22Rv1 (cell line): Measurements from ENCODE around the gene CFAP47.

Experiments
- CTCF ChIP-seq: fragments of 450-650 bp; IDR thresholded peaks from 2 replicates; pipeline ENCODE4 v1.5.1; 2017; ENCODE audit warnings: mild to moderate bottlenecking
- ZFX ChIP-seq: fragments of 450-650 bp; IDR thresholded peaks from 2 replicates; pipeline ENCODE4 v1.6.1; 2017; ENCODE audit warnings: antibody characterized with exemption, borderline replicate concordance

- TF ChIP-seq CTCF (no peak), ZFX (no peak)
Observed at GRCh38 chrX:35919536-35920309, at the start of gene CFAP47.
